Esophagus muscularis mucosa (tissue), 4 donors: Measurements from ENCODE around the gene CMTM2. TPM values are rescaled to one million over a fixed set of nuclear protein-coding genes. Genes with fewer than 3 reads are reported as not detected.

Experiments
- DNase-seq: peaks from one replicate; pipeline ENCODE4 v3.0.0-alpha.2; 2017; ENCODE audit errors: extremely low spot score
- H3K27ac ChIP-seq, 4 donors: fragments of 200-600 bp; sonication (generic); replicated peaks in 1 of 4; 1 replicate in 3 of 4; 2 replicates in 1 of 4; pipeline ENCODE4 v1.5.1; 2016 to 2019; ENCODE audit warnings: mild to moderate bottlenecking in 1 of 4
- H3K27me3 ChIP-seq, 4 donors: fragments of 200-600 bp; sonication (generic); one replicate each; pipeline versions ENCODE4 v1.5.1 to v1.6.0; 2016 to 2019
- H3K36me3 ChIP-seq, 4 donors: fragments of 200-600 bp; sonication (generic); one replicate each; pipeline ENCODE4 v1.5.1; 2016 to 2019
- H3K4me1 ChIP-seq, 4 donors: fragments of 200-600 bp; sonication (generic); one replicate each; pipeline ENCODE4 v1.5.1; 2016 to 2019
- H3K4me3 ChIP-seq, 4 donors: fragments of 200-600 bp; sonication (generic); 1 replicate in 2 of 4; 2 replicates in 2 of 4; pipeline ENCODE4 v1.5.1; 2016 to 2019; ENCODE audit warnings: mild to moderate bottlenecking in 4 of 4, moderate library complexity in 1 of 4
- H3K9me3 ChIP-seq, 4 donors: fragments of 200-600 bp; sonication (generic); 1 replicate in 3 of 4; 2 replicates in 1 of 4; pipeline ENCODE4 v1.5.1; 2016 to 2019
- CTCF ChIP-seq, 3 experiments: fragments of 200-600 bp in 2 of 3; fragments of 450-650 bp in 1 of 3; sonication (generic) in 2 of 3; IDR thresholded peaks; one replicate each; pipeline ENCODE4 v1.5.1; 2017 to 2019; ENCODE audit warnings: antibody characterized with exemption in 3 of 3, mild to moderate bottlenecking in 2 of 3, moderate library complexity in 1 of 3
- EP300 ChIP-seq: sonication (generic); formaldehyde crosslinking; IDR thresholded peaks from one replicate; pipeline ENCODE4 v1.6.1; 2017; ENCODE audit warnings: antibody characterized with exemption
- POLR2A ChIP-seq: fragments of 450-650 bp; IDR thresholded peaks from one replicate; pipeline ENCODE4 v1.6.1; 2017; ENCODE audit warnings: antibody characterized with exemption, moderate library complexity, mild to moderate bottlenecking, low read depth
- POLR2AphosphoS5 ChIP-seq, 2 donors: sonication (generic); formaldehyde crosslinking; IDR thresholded peaks; one replicate each; pipeline ENCODE4 v1.6.1; 2017; ENCODE audit warnings: antibody characterized with exemption in 2 of 2
- WGBS: methylation state at CpG from one replicate; pipeline ENCODE4 v1.1.5; 2018; 5-methylcytosine and 5-hydroxymethylcytosine counted together
- intact Hi-C: fragments of 100-400 bp; cut with DNase I; formaldehyde crosslinking; loops from one replicate; pipeline ENCODE4 v1.15.1; 2023
- total RNA-seq, 4 donors: library from RNA; depleted of rRNA; stranded (reverse); fragments of >200 nt; gene quantifications; one replicate each; pipeline versions ENCODE4 v1.1.0 to v1.2.1, GENCODE V29; 2016

CMTM2 gene
- total RNA-seq, 4 donors from 2014 or later: 1.8 TPM; not detected in 3

GRCh38 chr16:66560107-66560506 is 19.2 kb upstream of the CMTM2 start:
- 81% methylated on average over 1 of the region's 1 CpG for WGBS
- Histone ChIP-seq H3K4me3 (no peak overlapping the region), H3K4me1 (peaks cover 4 to 18% (median 10%) of the 10 kb centered on the region in 4 donors), H3K27me3 (no peaks in the 10 kb centered on the region), H3K36me3 (peaks cover 0 to 22% (median 10%) of the 10 kb centered on the region in 4 donors), H3K27ac (no peak overlapping the region), H3K9me3 (no peaks in the 10 kb centered on the region)
- intact Hi-C loops: no loop called here
- TF ChIP-seq CTCF (IDR thresholded peaks at IDR 0.05) (no peak), POLR2AphosphoS5 (IDR thresholded peaks at IDR 0.05) (no peak), POLR2A (no peak), EP300 (no peak)
- DNase-seq: no peak

- no peak overlapping the region for H3K4me3 ChIP-seq
- TF ChIP-seq EP300 (no peak), POLR2A (no peak), CTCF (IDR thresholded peaks at IDR 0.05) (no peak), POLR2AphosphoS5 (IDR thresholded peaks at IDR 0.05) (no peak)
- H3K27me3 ChIP-seq: no peaks in the 10 kb centered on the region
- intact Hi-C loops: no loop called here
- no peak overlapping the region for H3K27ac ChIP-seq
- H3K36me3 ChIP-seq: peaks cover 6 to 36% (median 20%) of the 10 kb centered on the region in 4 donors
- no peaks in the 10 kb centered on the region for H3K9me3 ChIP-seq
- peaks cover 4 to 12% (median 10%) of the 10 kb centered on the region in 4 donors for H3K4me1 ChIP-seq
- WGBS: 92% methylated on average over 3 of the region's 3 CpGs
- no peak for DNase-seq
Observed at GRCh38 chr16:66561381-66562080, 17.7 kb upstream of the CMTM2 start.

GRCh38 chr16:66562409-66562808 is 16.9 kb upstream of the CMTM2 start:
- peaks cover 11 to 43% (median 22%) of the 10 kb centered on the region in 4 donors for H3K36me3 ChIP-seq
- WGBS: 88% methylated on average over 1 of the region's 1 CpG
- H3K27ac ChIP-seq: no peak overlapping the region
- H3K4me1 ChIP-seq: peaks cover 0 to 12% (median 10%) of the 10 kb centered on the region in 4 donors
- H3K4me3 ChIP-seq: no peak overlapping the region
- no peak for DNase-seq
- H3K9me3 ChIP-seq: no peaks in the 10 kb centered on the region
- intact Hi-C loops: no loop called here
- TF ChIP-seq CTCF (IDR thresholded peaks at IDR 0.05) (no peak), EP300 (no peak)
- H3K27me3 ChIP-seq: no peaks in the 10 kb centered on the region

- H3K4me1 ChIP-seq: peaks cover 0 to 12% (median 10%) of the 10 kb centered on the region in 4 donors
- intact Hi-C loops: no loop called here
- DNase-seq: no peak
- WGBS: 78% methylated on average over 2 of the region's 2 CpGs
- H3K27me3 ChIP-seq: no peaks in the 10 kb centered on the region
- no peaks in the 10 kb centered on the region for H3K9me3 ChIP-seq
- no peak for TF ChIP-seq CTCF (IDR thresholded peaks at IDR 0.05)
- TF ChIP-seq EP300: no peak
- no peak for TF ChIP-seq POLR2AphosphoS5 (IDR thresholded peaks at IDR 0.05)
- no peak for TF ChIP-seq POLR2A
- no peak overlapping the region for H3K4me3 ChIP-seq
- no peak overlapping the region for H3K27ac ChIP-seq
- H3K36me3 ChIP-seq: peaks cover 11 to 42% (median 22%) of the 10 kb centered on the region in 4 donors
Observed at GRCh38 chr16:66562986-66563385, 16.3 kb upstream of the CMTM2 start.
